Measurements from ENCODE around the gene GPR82. TPM values are rescaled to one million over a fixed set of nuclear protein-coding genes. Genes with fewer than 3 reads are reported as not detected.

Gene GPR82
- polyA plus RNA-seq, 1 donor (not counting 4 experiments of a cell fraction or from before 2014, with no cell fraction given), result not detected

DNA sequence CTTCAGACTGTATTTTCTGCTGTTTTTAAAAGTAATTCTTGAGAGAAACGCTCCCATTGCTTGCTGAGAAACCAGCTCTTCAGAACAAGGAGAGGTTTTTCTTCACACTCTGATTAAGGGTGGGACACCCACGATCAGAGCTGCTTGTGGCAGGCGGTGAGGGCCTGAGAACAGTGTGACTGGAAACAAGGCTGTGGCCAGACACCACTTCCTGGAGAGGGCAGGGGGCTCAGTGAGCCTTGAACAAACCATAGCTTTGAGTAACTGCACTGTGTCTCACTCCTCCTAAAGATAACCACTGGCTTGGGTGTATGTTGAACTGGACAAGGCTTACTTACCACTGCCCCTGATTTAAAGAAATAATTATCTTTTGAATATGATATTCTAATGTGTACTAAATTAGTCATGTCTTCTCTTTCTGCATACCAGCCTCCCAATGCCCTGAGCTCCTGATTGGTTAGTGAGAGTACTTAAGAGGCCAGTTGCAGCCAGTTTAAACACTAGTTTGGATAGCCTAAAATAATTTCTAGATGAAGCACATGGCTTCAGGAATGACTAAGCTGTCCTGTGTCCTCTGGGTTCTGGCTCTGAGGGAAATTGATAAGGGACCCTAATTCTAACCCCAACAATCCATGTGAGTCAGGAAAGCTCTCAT, 3.7 kb upstream of the GPR82 start:
- no peaks in the 10 kb centered on the region for H3K4me1 ChIP-seq (ENCODE audit: control insufficient read depth, extremely low read depth, insufficient read depth, low read length)
- no peaks in the 10 kb centered on the region for H3K9me1 ChIP-seq (ENCODE audit: control insufficient read depth, extremely low read depth, insufficient read depth, low read length)
- no peak overlapping the region for H3K4me2 ChIP-seq (ENCODE audit: control insufficient read depth, extremely low read depth, insufficient read depth, low read depth, low read length)
- no peak for DNase-seq (ENCODE audit: low read depth, low spot score)
- no peaks in the 10 kb centered on the region for H4K20me1 ChIP-seq (ENCODE audit: control insufficient read depth, extremely low read depth, insufficient read depth, low read length)
- no peak overlapping the region for H3K4me3 ChIP-seq (ENCODE audit: control insufficient read depth in 2 of 3, extremely low read depth in 1 of 3, insufficient read depth in 2 of 3, low read depth in 1 of 3, low read length in 3 of 3)
- dilution Hi-C loops (cut with MboI; ENCODE audit: extremely low pct_ligation_motif_present, low sequenced_read_pairs), result no loop called here
- FAIRE-seq, result no peak
- H3K9me3 ChIP-seq (ENCODE audit: control insufficient read depth, low read depth, low read length), result peaks cover 3% of the 10 kb centered on the region
- H2AFZ ChIP-seq (ENCODE audit: control insufficient read depth, low read length), result no peak overlapping the region
- no peaks in the 10 kb centered on the region for H3K36me3 ChIP-seq (ENCODE audit: control insufficient read depth in 2 of 2, extremely low read depth in 1 of 2, insufficient read depth in 2 of 2, low read length in 2 of 2)
- no peaks in the 10 kb centered on the region for H3K27me3 ChIP-seq (ENCODE audit: control insufficient read depth, extremely low read depth, insufficient read depth, low read length)
- TF ChIP-seq, protein P1, sequence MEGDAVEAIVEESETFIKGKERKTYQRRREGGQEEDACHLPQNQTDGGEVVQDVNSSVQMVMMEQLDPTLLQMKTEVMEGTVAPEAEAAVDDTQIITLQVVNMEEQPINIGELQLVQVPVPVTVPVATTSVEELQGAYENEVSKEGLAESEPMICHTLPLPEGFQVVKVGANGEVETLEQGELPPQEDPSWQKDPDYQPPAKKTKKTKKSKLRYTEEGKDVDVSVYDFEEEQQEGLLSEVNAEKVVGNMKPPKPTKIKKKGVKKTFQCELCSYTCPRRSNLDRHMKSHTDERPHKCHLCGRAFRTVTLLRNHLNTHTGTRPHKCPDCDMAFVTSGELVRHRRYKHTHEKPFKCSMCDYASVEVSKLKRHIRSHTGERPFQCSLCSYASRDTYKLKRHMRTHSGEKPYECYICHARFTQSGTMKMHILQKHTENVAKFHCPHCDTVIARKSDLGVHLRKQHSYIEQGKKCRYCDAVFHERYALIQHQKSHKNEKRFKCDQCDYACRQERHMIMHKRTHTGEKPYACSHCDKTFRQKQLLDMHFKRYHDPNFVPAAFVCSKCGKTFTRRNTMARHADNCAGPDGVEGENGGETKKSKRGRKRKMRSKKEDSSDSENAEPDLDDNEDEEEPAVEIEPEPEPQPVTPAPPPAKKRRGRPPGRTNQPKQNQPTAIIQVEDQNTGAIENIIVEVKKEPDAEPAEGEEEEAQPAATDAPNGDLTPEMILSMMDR (optimal IDR thresholded peaks at IDR 0.05 in 1 of 3, IDR thresholded peaks at IDR 0.05 in 1 of 3, conservative IDR thresholded peaks at IDR 0.05 in 1 of 3; ENCODE audit: extremely low read depth in 1 of 3, insufficient read depth in 2 of 3, low read length in 3 of 3), result no peak
- TF ChIP-seq EZH2 (IDR thresholded peaks at IDR 0.05; ENCODE audit: low read length), result no peak
- no peaks in the 10 kb centered on the region for H3K79me2 ChIP-seq (ENCODE audit: control insufficient read depth, insufficient read depth, low read length)
- no peak overlapping the region for H3K27ac ChIP-seq (ENCODE audit: control insufficient read depth, insufficient read depth, low read length)
- no peak overlapping the region for H3K9ac ChIP-seq (ENCODE audit: control insufficient read depth, extremely low read depth, insufficient read depth, low read length)

DNA sequence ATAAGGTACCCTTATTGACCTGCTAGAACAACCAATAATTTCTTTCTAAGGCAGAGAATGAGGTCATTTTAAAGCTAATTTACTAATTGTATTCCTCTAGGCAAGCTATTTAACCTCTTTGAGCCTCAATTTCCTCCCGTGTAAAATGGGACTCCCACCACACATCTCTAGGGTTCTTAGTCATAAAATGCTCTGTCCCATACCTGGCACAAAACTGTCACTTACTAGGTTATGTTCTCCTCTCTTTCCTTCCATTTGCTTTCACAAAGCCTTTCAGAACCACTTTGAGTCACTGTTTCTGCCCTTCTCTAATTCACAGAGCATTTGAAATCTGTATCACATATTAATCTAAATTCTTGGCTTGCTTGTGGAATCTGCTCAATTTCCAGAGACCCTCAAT, 2.4 kb upstream of the GPR82 start:
- dilution Hi-C loops (cut with MboI; ENCODE audit: extremely low pct_ligation_motif_present, low sequenced_read_pairs), result no loop called here
- FAIRE-seq (no peak), DNase-seq (ENCODE audit: low read depth, low spot score) (no peak)
- Histone ChIP-seq H3K36me3 (ENCODE audit: control insufficient read depth in 2 of 2, extremely low read depth in 1 of 2, insufficient read depth in 2 of 2, low read length in 2 of 2) (no peaks in the 10 kb centered on the region), H3K9me1 (ENCODE audit: control insufficient read depth, extremely low read depth, insufficient read depth, low read length) (no peaks in the 10 kb centered on the region), H3K9me3 (ENCODE audit: control insufficient read depth, low read depth, low read length) (peaks cover 3% of the 10 kb centered on the region), H4K20me1 (ENCODE audit: control insufficient read depth, extremely low read depth, insufficient read depth, low read length) (no peaks in the 10 kb centered on the region), H3K4me2 (ENCODE audit: control insufficient read depth, extremely low read depth, insufficient read depth, low read depth, low read length) (no peak overlapping the region), H3K27me3 (ENCODE audit: control insufficient read depth, extremely low read depth, insufficient read depth, low read length) (no peaks in the 10 kb centered on the region), H3K27ac (ENCODE audit: control insufficient read depth, insufficient read depth, low read length) (no peak overlapping the region), H3K4me1 (ENCODE audit: control insufficient read depth, extremely low read depth, insufficient read depth, low read length) (no peaks in the 10 kb centered on the region), H3K9ac (ENCODE audit: control insufficient read depth, extremely low read depth, insufficient read depth, low read length) (no peak overlapping the region), H3K79me2 (ENCODE audit: control insufficient read depth, insufficient read depth, low read length) (no peaks in the 10 kb centered on the region), H3K4me3 (ENCODE audit: control insufficient read depth in 2 of 3, extremely low read depth in 1 of 3, insufficient read depth in 2 of 3, low read depth in 1 of 3, low read length in 3 of 3) (no peak overlapping the region), H2AFZ (ENCODE audit: control insufficient read depth, low read length) (no peak overlapping the region)
- no peak for TF ChIP-seq EZH2 (IDR thresholded peaks at IDR 0.05; ENCODE audit: low read length)
- TF ChIP-seq, protein P1 (optimal IDR thresholded peaks at IDR 0.05 in 1 of 3, IDR thresholded peaks at IDR 0.05 in 1 of 3, conservative IDR thresholded peaks at IDR 0.05 in 1 of 3; ENCODE audit: extremely low read depth in 1 of 3, insufficient read depth in 2 of 3, low read length in 3 of 3), result no peak
